Measurements from ENCODE around the gene FAM171A1.

The FAM171A1 gene

DNA sequence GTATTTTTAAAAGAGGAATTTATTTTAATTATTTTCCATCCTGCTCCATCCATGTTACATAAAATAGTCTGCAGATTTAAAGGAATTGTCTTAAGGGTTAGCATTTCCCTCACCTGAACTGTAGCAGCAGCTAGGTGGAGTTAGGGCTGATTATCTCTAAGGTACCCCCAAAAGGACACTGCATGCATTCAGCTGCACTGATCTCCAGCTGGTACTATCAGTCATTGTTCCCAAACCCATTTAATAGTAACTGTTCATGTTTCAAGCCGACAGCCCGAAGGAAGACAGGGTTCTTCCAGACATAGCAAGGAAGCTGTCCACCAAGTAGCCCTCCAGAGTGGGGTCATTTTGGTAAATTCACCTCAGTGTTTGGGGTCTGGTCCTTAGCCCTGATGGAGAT lies 48.7 kb downstream of the FAM171A1 start:
- Histone ChIP-seq H3K27me3 (ENCODE audit: insufficient read depth, poor library complexity, severe bottlenecking) (no peaks in the 10 kb centered on the region), H3K9me3 (ENCODE audit: severe bottlenecking) (no peaks in the 10 kb centered on the region), H3K27ac (ENCODE audit: poor library complexity, severe bottlenecking) (no peak overlapping the region), H3K36me3 (ENCODE audit: low read depth) (no peaks in the 10 kb centered on the region), H3K4me3 (ENCODE audit: severe bottlenecking) (no peak overlapping the region), H3K4me1 (ENCODE audit: insufficient read depth, poor library complexity, severe bottlenecking) (peaks cover 11% of the 10 kb centered on the region)
- TF ChIP-seq, protein P1, sequence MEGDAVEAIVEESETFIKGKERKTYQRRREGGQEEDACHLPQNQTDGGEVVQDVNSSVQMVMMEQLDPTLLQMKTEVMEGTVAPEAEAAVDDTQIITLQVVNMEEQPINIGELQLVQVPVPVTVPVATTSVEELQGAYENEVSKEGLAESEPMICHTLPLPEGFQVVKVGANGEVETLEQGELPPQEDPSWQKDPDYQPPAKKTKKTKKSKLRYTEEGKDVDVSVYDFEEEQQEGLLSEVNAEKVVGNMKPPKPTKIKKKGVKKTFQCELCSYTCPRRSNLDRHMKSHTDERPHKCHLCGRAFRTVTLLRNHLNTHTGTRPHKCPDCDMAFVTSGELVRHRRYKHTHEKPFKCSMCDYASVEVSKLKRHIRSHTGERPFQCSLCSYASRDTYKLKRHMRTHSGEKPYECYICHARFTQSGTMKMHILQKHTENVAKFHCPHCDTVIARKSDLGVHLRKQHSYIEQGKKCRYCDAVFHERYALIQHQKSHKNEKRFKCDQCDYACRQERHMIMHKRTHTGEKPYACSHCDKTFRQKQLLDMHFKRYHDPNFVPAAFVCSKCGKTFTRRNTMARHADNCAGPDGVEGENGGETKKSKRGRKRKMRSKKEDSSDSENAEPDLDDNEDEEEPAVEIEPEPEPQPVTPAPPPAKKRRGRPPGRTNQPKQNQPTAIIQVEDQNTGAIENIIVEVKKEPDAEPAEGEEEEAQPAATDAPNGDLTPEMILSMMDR (IDR thresholded peaks at IDR 0.05; ENCODE audit: poor library complexity, severe bottlenecking) = no peak
- no peak for ATAC-seq (ENCODE audit: low read depth)
- DNase-seq (ENCODE audit: low spot score) = no peak

DNA sequence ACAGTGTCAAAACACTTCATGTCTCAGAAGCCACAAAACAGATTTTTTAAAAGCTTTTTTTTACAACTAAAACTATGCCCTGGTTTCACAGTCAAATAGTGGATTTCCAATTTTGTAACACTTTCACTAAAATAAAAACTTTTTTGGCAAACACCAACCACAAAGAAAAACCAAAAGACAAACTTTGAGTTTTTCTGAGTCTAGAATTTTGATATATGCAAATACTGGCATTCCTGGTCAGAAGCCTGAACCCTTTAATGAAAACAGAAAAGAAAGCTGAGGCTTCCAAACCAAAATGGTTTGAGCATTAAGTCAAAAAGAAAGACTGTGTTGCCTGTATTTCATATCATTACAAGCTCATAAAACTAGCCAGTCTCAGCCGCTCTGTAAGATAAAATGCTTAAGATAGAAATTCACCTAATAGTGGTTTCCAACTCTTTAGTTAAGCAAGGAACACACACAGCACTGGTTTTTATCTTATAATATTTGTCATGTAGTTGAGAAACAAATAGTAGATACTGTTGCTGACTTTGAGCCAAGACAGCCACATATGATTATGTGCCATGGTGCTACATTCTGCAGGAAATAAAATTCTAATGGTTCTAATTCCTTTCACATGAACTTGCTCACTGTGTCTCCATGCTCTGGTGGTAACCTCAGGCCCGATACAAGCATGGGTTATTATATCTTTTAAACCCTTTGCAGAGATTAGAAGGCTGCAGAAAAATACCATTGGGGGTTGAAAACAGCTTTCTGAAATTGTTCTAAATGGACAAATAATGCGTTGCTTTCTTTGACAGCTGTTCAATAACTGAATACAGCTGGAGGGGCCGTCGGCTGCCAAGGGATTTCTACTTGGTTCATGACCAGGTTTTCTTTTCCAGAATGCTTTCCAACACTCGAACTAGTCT lies 49.4 kb downstream of the FAM171A1 start:
- TF ChIP-seq, protein P1 (IDR thresholded peaks at IDR 0.05; ENCODE audit: poor library complexity, severe bottlenecking) = no peak
- Histone ChIP-seq H3K4me3 (ENCODE audit: severe bottlenecking) (no peak overlapping the region), H3K27ac (ENCODE audit: poor library complexity, severe bottlenecking) (no peak overlapping the region), H3K36me3 (ENCODE audit: low read depth) (no peaks in the 10 kb centered on the region), H3K9me3 (ENCODE audit: severe bottlenecking) (no peaks in the 10 kb centered on the region), H3K27me3 (ENCODE audit: insufficient read depth, poor library complexity, severe bottlenecking) (no peaks in the 10 kb centered on the region), H3K4me1 (ENCODE audit: insufficient read depth, poor library complexity, severe bottlenecking) (peaks cover 11% of the 10 kb centered on the region)
- ATAC-seq (ENCODE audit: low read depth) = no peak
- DNase-seq (ENCODE audit: low spot score) = no peak

DNA sequence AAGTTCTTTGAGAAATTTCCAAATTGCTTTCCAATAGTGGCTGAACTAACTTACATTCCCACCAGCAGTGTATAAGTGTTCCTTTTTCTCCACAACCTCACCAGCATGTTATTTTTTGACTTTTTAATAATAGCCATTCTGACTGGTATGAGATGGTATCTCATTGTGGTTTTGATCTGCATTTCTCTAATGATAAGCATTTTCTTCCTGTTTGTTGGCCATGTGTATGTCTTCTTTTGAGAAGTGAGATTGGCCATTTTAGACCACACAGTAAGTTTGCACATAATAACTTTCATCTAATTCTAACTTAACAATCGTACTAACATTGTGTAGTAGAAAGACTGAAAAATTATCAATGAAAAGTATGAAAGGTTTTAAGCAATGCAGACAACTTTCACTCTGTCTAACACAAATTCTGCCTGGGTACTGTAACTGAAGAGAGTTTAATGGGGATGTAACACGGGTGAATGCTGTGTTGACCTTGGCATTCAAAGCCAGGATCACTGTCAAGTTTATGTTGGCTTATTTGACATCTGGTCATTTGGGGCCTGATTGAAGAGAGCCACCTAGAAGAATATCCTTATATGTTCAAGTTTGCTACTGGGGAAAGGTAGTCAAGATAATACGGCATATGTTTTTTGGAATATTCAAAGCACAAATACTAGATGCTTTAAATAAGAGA lies 50.4 kb downstream of the FAM171A1 start:
- no peaks in the 10 kb centered on the region for H3K27me3 ChIP-seq (ENCODE audit: insufficient read depth, poor library complexity, severe bottlenecking)
- H3K4me3 ChIP-seq (ENCODE audit: severe bottlenecking) = no peak overlapping the region
- H3K4me1 ChIP-seq (ENCODE audit: insufficient read depth, poor library complexity, severe bottlenecking) = peaks cover 3% of the 10 kb centered on the region
- no peaks in the 10 kb centered on the region for H3K9me3 ChIP-seq (ENCODE audit: severe bottlenecking)
- no peaks in the 10 kb centered on the region for H3K36me3 ChIP-seq (ENCODE audit: low read depth)
- TF ChIP-seq, protein P1 (IDR thresholded peaks at IDR 0.05; ENCODE audit: poor library complexity, severe bottlenecking) = no peak
- ATAC-seq (ENCODE audit: low read depth) (no peak), DNase-seq (ENCODE audit: low spot score) (no peak)
- no peak overlapping the region for H3K27ac ChIP-seq (ENCODE audit: poor library complexity, severe bottlenecking)

DNA sequence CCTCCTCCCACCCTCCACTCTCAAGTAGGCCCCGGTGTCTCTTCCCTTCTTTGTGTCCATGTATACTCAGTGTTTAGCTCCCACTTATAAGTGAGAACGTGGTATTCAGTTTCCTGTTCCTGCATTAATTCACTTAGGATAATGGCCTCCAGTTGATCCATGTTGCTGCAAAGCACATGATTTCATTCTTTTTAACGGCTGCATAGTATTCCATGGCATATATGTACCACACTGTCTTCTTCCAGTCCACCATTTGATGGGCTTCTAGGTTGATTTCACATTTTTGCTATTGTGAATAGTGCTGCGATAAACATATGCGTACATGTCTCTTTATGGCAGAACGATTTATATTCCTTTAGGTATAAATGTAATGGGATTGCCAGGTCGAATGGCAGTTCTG lies 51.0 kb downstream of the FAM171A1 start:
- Histone ChIP-seq H3K9me3 (ENCODE audit: severe bottlenecking) (no peaks in the 10 kb centered on the region), H3K27me3 (ENCODE audit: insufficient read depth, poor library complexity, severe bottlenecking) (no peaks in the 10 kb centered on the region), H3K27ac (ENCODE audit: poor library complexity, severe bottlenecking) (no peak overlapping the region), H3K4me3 (ENCODE audit: severe bottlenecking) (no peak overlapping the region), H3K36me3 (ENCODE audit: low read depth) (no peaks in the 10 kb centered on the region), H3K4me1 (ENCODE audit: insufficient read depth, poor library complexity, severe bottlenecking) (no peaks in the 10 kb centered on the region)
- TF ChIP-seq, protein P1 (IDR thresholded peaks at IDR 0.05; ENCODE audit: poor library complexity, severe bottlenecking) = no peak
- no peak for ATAC-seq (ENCODE audit: low read depth)
- DNase-seq (ENCODE audit: low spot score) = no peak
